Heart left ventricle (tissue), 13 donors: Measurements from ENCODE around the gene IFNA2.

Experiments used
- CTCF ChIP-seq, 12 donors: fragments of 200-600 bp; sonication (generic) in 4 of 12; IDR thresholded peaks; one replicate each; pipeline versions ENCODE4 v1.5.0 to v1.8.0; 2018 to 2022; ENCODE audit warnings: antibody characterized with exemption in 12 of 12, mild to moderate bottlenecking in 5 of 12
- POLR2A ChIP-seq, 2 donors: fragments of 450-650 bp; IDR thresholded peaks; one replicate each; pipeline ENCODE4 v1.6.1; 2017; ENCODE audit warnings: antibody characterized with exemption in 2 of 2, mild to moderate bottlenecking in 2 of 2, moderate library complexity in 2 of 2
- donor health status: ischemic (EF 13 %, LVEDD 7.1; RV severe dilation, severe dysfunction).
- donor health status: DM: no; HTN: yes; CAD: no.
- donor health status: DM: no; HTN: no; CAD: no.
- donor health status: ischemic (EF 25% LVEDD 6.9; RV normal size, moderate dysfunction).
- donor health status: ischemic (EF 25% LVEDD 5.7; RV mildly dilated, moderate dysfunction).
- donor health status: ischemic (EF 35%, LVEDD 5.7; RV mildly dilated, moderate dysfunction).
- donor health status: nonischemic (EF 11% LVEDD 7.7; RV severe dilation, severe dysfunction).
- donor health status: DM: yes; HTN: yes; CAD: no.
- donor health status: PGD.
- donor health status: ischemic (EF 29% LVEDD 5.4; RV normal size, mild dysfunction).
- donor health status: nonischemic (EF 23%, LVEDD 6.1; RV moderate dilation, normal function).

GRCh38 chr9:21402386-21403251, 17.4 kb upstream of the IFNA2 start:
- TF ChIP-seq CTCF (IDR thresholded peaks at IDR 0.05) (no peak), POLR2A (IDR thresholded peaks at IDR 0.05) (no peak)
